GF-D8 (cell line): ENCODE measurements around the gene DENND1A.
A peak's percentile ranks its signal among the peaks of the same experiment; 100 is the strongest.

Experiments used
- DNase-seq: peaks from one replicate; lab custom pipeline; 2025; lab: John Stamatoyannopoulos, UW

DENND1A gene

GRCh38 chr9:123680352-123680751, 249.6 kb downstream of the DENND1A start:
- DNase-seq = no peak

- no peak for DNase-seq
Observed at GRCh38 chr9:123679330-123679987, 250.5 kb downstream of the DENND1A start.

- DNase-seq = no peak
Observed at GRCh38 chr9:123678878-123679329, 251.0 kb downstream of the DENND1A start.

- DNase-seq = no peak
Observed at GRCh38 chr9:123678038-123678877, 251.7 kb downstream of the DENND1A start.

GRCh38 chr9:123676869-123677268, 253.1 kb downstream of the DENND1A start:
- no peak for DNase-seq

- no peak for DNase-seq
Observed at GRCh38 chr9:123669346-123669745, 260.6 kb downstream of the DENND1A start.

- no peak for DNase-seq
Observed at GRCh38 chr9:123663529-123663928, 266.4 kb downstream of the DENND1A start.

GRCh38 chr9:123662057-123662776, 267.7 kb downstream of the DENND1A start:
- DNase-seq = no peak

GRCh38 chr9:123660691-123661466, 269.0 kb downstream of the DENND1A start:
- DNase-seq = peak; percentile 72

- no peak for DNase-seq
Observed at GRCh38 chr9:123659358-123659757, 270.6 kb downstream of the DENND1A start.

GRCh38 chr9:123658792-123659191, 271.1 kb downstream of the DENND1A start:
- peak; percentile 86 for DNase-seq

GRCh38 chr9:123657941-123658340, 272.0 kb downstream of the DENND1A start:
- no peak for DNase-seq

GRCh38 chr9:123657099-123657498, 272.8 kb downstream of the DENND1A start:
- DNase-seq = no peak

GRCh38 chr9:123656565-123656964, 273.4 kb downstream of the DENND1A start:
- no peak for DNase-seq

- no peak for DNase-seq
Observed at GRCh38 chr9:123655681-123656423, 274.1 kb downstream of the DENND1A start.

GRCh38 chr9:123654994-123655637, 274.8 kb downstream of the DENND1A start:
- DNase-seq = no peak

GRCh38 chr9:123654218-123654993, 275.5 kb downstream of the DENND1A start:
- DNase-seq = no peak

GRCh38 chr9:123652416-123652815, 277.5 kb downstream of the DENND1A start:
- no peak for DNase-seq

- no peak for DNase-seq
Observed at GRCh38 chr9:123651871-123652270, 278.1 kb downstream of the DENND1A start.

GRCh38 chr9:123651273-123651672, 278.7 kb downstream of the DENND1A start:
- DNase-seq = no peak
